Stimulated activated naive CD8-positive, alpha-beta T cell treated with anti-CD3 and anti-CD28 coated beads, Interleukin-15, amount 100 ng/mL, for 72 hours (primary cell): ENCODE data around the gene FAM83G.
A peak's percentile ranks its signal among the peaks of the same experiment; 100 is the strongest.

Source experiments
- ATAC-seq: fragments of 150-1000 bp; cut with Tn5 transposase; 2 replicates; pipeline ENCODE4 v1.10.0; 2021; ENCODE audit warnings: mild to moderate bottlenecking, moderate library complexity
- DNase-seq, 2 donors: peaks; one replicate each; pipeline ENCODE4 v3.0.0; 2021 to 2022
- H3K27ac Mint-ChIP-seq, 2 donors: one replicate each; pipeline ENCODE4 v1.8.0; 2022; ENCODE audit warnings: mild to moderate bottlenecking in 2 of 2, mixed read lengths in 2 of 2, moderate library complexity in 2 of 2
- H3K27me3 Mint-ChIP-seq: one replicate; pipeline ENCODE4 v1.8.0; 2022; ENCODE audit warnings: mixed read lengths
- H3K4me1 Mint-ChIP-seq: one replicate; pipeline ENCODE4 v1.8.0; 2022; ENCODE audit warnings: mild to moderate bottlenecking, mixed read lengths
- H3K4me3 Mint-ChIP-seq, 2 donors: one replicate each; pipeline ENCODE4 v1.8.0; 2022; ENCODE audit warnings: mild to moderate bottlenecking in 2 of 2, mixed read lengths in 2 of 2, moderate library complexity in 1 of 2
- H3K9me3 Mint-ChIP-seq, 2 donors: one replicate each; pipeline ENCODE4 v1.8.0; 2022; ENCODE audit warnings: mixed read lengths in 2 of 2

Gene FAM83G

GRCh38 chr17:19016881-19017280 lies 12.3 kb upstream of the FAM83G start:
- ATAC-seq: peak; percentile 18
- H3K4me3 Mint-ChIP-seq: no peak overlapping the region
- no peaks in the 10 kb centered on the region for H3K27me3 Mint-ChIP-seq

GRCh38 chr17:19016297-19016696 lies 11.7 kb upstream of the FAM83G start:
- H3K27me3 Mint-ChIP-seq: no peaks in the 10 kb centered on the region
- peaks cover 33% of the 10 kb centered on the region for H3K4me1 Mint-ChIP-seq
- no peaks in the 10 kb centered on the region for H3K9me3 Mint-ChIP-seq
- ATAC-seq: no peak
- DNase-seq: no peak
- peak overlapping the region; percentile 40 to 91 for H3K27ac Mint-ChIP-seq
- no peak overlapping the region for H3K4me3 Mint-ChIP-seq

More at GRCh38 chr17:19016881-19017280, 12.3 kb upstream of the FAM83G start:
- Mint-ChIP-seq H3K4me1 (peaks cover 33% of the 10 kb centered on the region), H3K27ac (peak overlapping the region; percentile 84 to 95), H3K9me3 (no peaks in the 10 kb centered on the region)
- DNase-seq: no peak

- H3K27me3 Mint-ChIP-seq: no peaks in the 10 kb centered on the region
- no peak for DNase-seq
- peak overlapping the region; percentile 42 to 85 for H3K27ac Mint-ChIP-seq
- no peak for ATAC-seq
- H3K4me1 Mint-ChIP-seq: peaks cover 29% of the 10 kb centered on the region
- H3K9me3 Mint-ChIP-seq: no peaks in the 10 kb centered on the region
- H3K4me3 Mint-ChIP-seq: no peak overlapping the region
Observed at GRCh38 chr17:19015428-19015827, 10.9 kb upstream of the FAM83G start.

- ATAC-seq: no peak
- peak overlapping the region in 1 of 2 donors; percentile 46 for H3K27ac Mint-ChIP-seq
- H3K4me1 Mint-ChIP-seq: peaks cover 29% of the 10 kb centered on the region
Observed at GRCh38 chr17:19014628-19015215, 10.2 kb upstream of the FAM83G start.

GRCh38 chr17:19013806-19014627 lies 9.5 kb upstream of the FAM83G start:
- no peaks in the 10 kb centered on the region for H3K9me3 Mint-ChIP-seq
- no peaks in the 10 kb centered on the region for H3K27me3 Mint-ChIP-seq
- peaks cover 26% of the 10 kb centered on the region for H3K4me1 Mint-ChIP-seq
- no peak overlapping the region for H3K27ac Mint-ChIP-seq
- DNase-seq (no peak), ATAC-seq (no peak)
- no peak overlapping the region for H3K4me3 Mint-ChIP-seq

More at GRCh38 chr17:19014628-19015215, 10.2 kb upstream of the FAM83G start:
- Mint-ChIP-seq H3K4me3 (no peak overlapping the region), H3K27me3 (no peaks in the 10 kb centered on the region), H3K9me3 (no peaks in the 10 kb centered on the region)
- no peak for DNase-seq

- H3K9me3 Mint-ChIP-seq: no peaks in the 10 kb centered on the region
- ATAC-seq (no peak), DNase-seq (no peak)
- H3K27ac Mint-ChIP-seq: no peak overlapping the region
- H3K4me3 Mint-ChIP-seq: no peak overlapping the region
- H3K4me1 Mint-ChIP-seq: peaks cover 23% of the 10 kb centered on the region
- no peaks in the 10 kb centered on the region for H3K27me3 Mint-ChIP-seq
Observed at GRCh38 chr17:19013226-19013625, 8.7 kb upstream of the FAM83G start.

- no peak for ATAC-seq
- H3K9me3 Mint-ChIP-seq: no peaks in the 10 kb centered on the region
- H3K27me3 Mint-ChIP-seq: no peaks in the 10 kb centered on the region
- no peak overlapping the region for H3K27ac Mint-ChIP-seq
- no peak overlapping the region for H3K4me3 Mint-ChIP-seq
- H3K4me1 Mint-ChIP-seq: peaks cover 18% of the 10 kb centered on the region
- no peak for DNase-seq
Observed at GRCh38 chr17:19012171-19013080, 7.9 kb upstream of the FAM83G start.

GRCh38 chr17:19011581-19011980 lies 7.0 kb upstream of the FAM83G start:
- Mint-ChIP-seq H3K27me3 (no peaks in the 10 kb centered on the region), H3K4me3 (no peak overlapping the region), H3K27ac (no peak overlapping the region), H3K4me1 (peaks cover 10% of the 10 kb centered on the region), H3K9me3 (no peaks in the 10 kb centered on the region)
- DNase-seq: no peak
- ATAC-seq: peak; percentile 26

- no peak overlapping the region for H3K4me3 Mint-ChIP-seq
- no peak overlapping the region for H3K27ac Mint-ChIP-seq
- no peak for DNase-seq
- no peak for ATAC-seq
- H3K4me1 Mint-ChIP-seq: peaks cover 9% of the 10 kb centered on the region
- H3K9me3 Mint-ChIP-seq: no peaks in the 10 kb centered on the region
- H3K27me3 Mint-ChIP-seq: no peaks in the 10 kb centered on the region
Observed at GRCh38 chr17:19010729-19011505, 6.4 kb upstream of the FAM83G start.

GRCh38 chr17:19009970-19010369 lies 5.4 kb upstream of the FAM83G start:
- H3K4me3 Mint-ChIP-seq: no peak overlapping the region
- peaks cover 2% of the 10 kb centered on the region for H3K4me1 Mint-ChIP-seq
- H3K9me3 Mint-ChIP-seq: no peaks in the 10 kb centered on the region
- DNase-seq: no peak
- no peaks in the 10 kb centered on the region for H3K27me3 Mint-ChIP-seq
- ATAC-seq: no peak
- no peak overlapping the region for H3K27ac Mint-ChIP-seq

GRCh38 chr17:19006698-19007097 lies 2.1 kb upstream of the FAM83G start:
- ATAC-seq (no peak), DNase-seq (no peak)
- Mint-ChIP-seq H3K4me1 (peaks cover 26% of the 10 kb centered on the region), H3K27me3 (no peaks in the 10 kb centered on the region), H3K27ac (no peak overlapping the region), H3K9me3 (no peaks in the 10 kb centered on the region), H3K4me3 (no peak overlapping the region)

- ATAC-seq (no peak), DNase-seq (no peak)
- H3K9me3 Mint-ChIP-seq: no peaks in the 10 kb centered on the region
- H3K4me1 Mint-ChIP-seq: peaks cover 34% of the 10 kb centered on the region
- no peaks in the 10 kb centered on the region for H3K27me3 Mint-ChIP-seq
- H3K27ac Mint-ChIP-seq: peak overlapping the region in 1 of 2 donors; percentile 17
- peak overlapping the region in 1 of 2 donors; percentile 33 for H3K4me3 Mint-ChIP-seq
Observed at GRCh38 chr17:19005789-19006430, 1.3 kb upstream of the FAM83G start.

- H3K9me3 Mint-ChIP-seq: no peaks in the 10 kb centered on the region
- no peaks in the 10 kb centered on the region for H3K27me3 Mint-ChIP-seq
- peak overlapping the region; percentile 68 to 81 for H3K4me3 Mint-ChIP-seq
- peak overlapping the region; percentile 40 to 95 for H3K27ac Mint-ChIP-seq
- ATAC-seq (peak; percentile 21), DNase-seq (no peak)
- peaks cover 40% of the 10 kb centered on the region for H3K4me1 Mint-ChIP-seq
Observed at GRCh38 chr17:19005137-19005773, 691 bp upstream of the FAM83G start.
